DND-41 (cell line): ENCODE measurements around the gene SHC4.

Experiments
- EZH2 ChIP-seq: IDR thresholded peaks from 3 replicates; pipeline ENCODE4 v1.6.1; 2012; ENCODE audit warnings: borderline replicate concordance, low read depth, mild to moderate bottlenecking, moderate library complexity, low read length, inconsistent platforms; ENCODE audit not compliant: severe bottlenecking
- TF ChIP-seq, protein P1 (sequence below): IDR thresholded peaks from 2 replicates; pipeline ENCODE4 v1.5.1; 2012; ENCODE audit warnings: borderline replicate concordance, low read length, moderate library complexity, mild to moderate bottlenecking; ENCODE audit not compliant: poor library complexity, severe bottlenecking; ENCODE audit errors: extremely low read depth

DNA sequence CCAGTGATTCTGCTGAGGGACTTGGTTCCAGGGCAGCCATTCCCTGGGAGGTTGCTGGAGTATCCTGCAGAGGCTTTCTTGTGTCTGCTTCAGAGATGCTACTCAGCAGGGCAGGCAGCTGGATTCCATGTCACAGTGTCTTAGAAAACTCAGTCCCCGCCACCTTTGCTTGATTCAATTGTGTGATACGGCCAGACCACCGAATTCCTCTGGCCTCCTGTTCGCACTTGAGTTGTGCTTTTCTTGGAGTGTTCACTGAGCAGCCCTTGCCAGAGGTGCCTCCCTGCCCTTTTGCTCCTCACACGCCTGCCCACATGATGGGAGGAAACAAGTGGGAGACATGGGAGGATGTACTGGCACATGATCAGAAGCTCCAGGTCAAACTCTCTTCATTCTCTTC is 19.6 kb upstream of the SHC4 start:
- TF ChIP-seq, protein P1, sequence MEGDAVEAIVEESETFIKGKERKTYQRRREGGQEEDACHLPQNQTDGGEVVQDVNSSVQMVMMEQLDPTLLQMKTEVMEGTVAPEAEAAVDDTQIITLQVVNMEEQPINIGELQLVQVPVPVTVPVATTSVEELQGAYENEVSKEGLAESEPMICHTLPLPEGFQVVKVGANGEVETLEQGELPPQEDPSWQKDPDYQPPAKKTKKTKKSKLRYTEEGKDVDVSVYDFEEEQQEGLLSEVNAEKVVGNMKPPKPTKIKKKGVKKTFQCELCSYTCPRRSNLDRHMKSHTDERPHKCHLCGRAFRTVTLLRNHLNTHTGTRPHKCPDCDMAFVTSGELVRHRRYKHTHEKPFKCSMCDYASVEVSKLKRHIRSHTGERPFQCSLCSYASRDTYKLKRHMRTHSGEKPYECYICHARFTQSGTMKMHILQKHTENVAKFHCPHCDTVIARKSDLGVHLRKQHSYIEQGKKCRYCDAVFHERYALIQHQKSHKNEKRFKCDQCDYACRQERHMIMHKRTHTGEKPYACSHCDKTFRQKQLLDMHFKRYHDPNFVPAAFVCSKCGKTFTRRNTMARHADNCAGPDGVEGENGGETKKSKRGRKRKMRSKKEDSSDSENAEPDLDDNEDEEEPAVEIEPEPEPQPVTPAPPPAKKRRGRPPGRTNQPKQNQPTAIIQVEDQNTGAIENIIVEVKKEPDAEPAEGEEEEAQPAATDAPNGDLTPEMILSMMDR = no peak
- TF ChIP-seq EZH2 = no peak
